GM21381 (cell line): ENCODE data around the gene SACS.
"Not testable (repeated sequence)": the region's sequence is repeated elsewhere in the genome, so short reads cannot be mapped to it uniquely, and the experiment has no call there.

Experiments
- ATAC-seq: cut with Tn5 transposase; IDR thresholded peaks from one replicate; pipeline ENCODE4 v1.9.1; 2021; ENCODE audit warnings: mild to moderate bottlenecking, moderate library complexity; ENCODE audit not compliant: unreplicated experiment

Gene SACS

GRCh38 chr13:23320926-23321534, 112.5 kb downstream of the SACS start:
- ATAC-seq: peak; percentile 15

GRCh38 chr13:23319883-23320224, 113.6 kb downstream of the SACS start:
- ATAC-seq: no peak

GRCh38 chr13:23314837-23315236, 118.7 kb downstream of the SACS start:
- not testable (repeated sequence) for ATAC-seq

GRCh38 chr13:23292586-23292985, 140.9 kb downstream of the SACS start:
- ATAC-seq: no peak

- ATAC-seq: no peak
Observed at GRCh38 chr13:23289917-23290357, 143.6 kb downstream of the SACS start.

GRCh38 chr13:23288995-23289394, 144.5 kb downstream of the SACS start:
- no peak for ATAC-seq

- no peak for ATAC-seq
Observed at GRCh38 chr13:23288564-23288963, 144.9 kb downstream of the SACS start.

GRCh38 chr13:23279321-23279720, 154.2 kb downstream of the SACS start:
- ATAC-seq: no peak
